HFFc6 (cell line): ENCODE measurements around the gene C1QTNF12. TPM values are rescaled to one million over a fixed set of nuclear protein-coding genes. Genes with fewer than 3 reads are reported as not detected.
A peak's percentile ranks its signal among the peaks of the same experiment; 100 is the strongest.

ENCODE experiments used
- DNase-seq: peaks from one replicate; pipeline ENCODE4 v3.0.0-alpha.2; 2018
- H3K27ac Mint-ChIP-seq: 2 replicates; pipeline ENCODE4 v1.8.0; 2020; ENCODE audit warnings: mild to moderate bottlenecking, mixed read lengths
- H3K27me3 Mint-ChIP-seq: 2 replicates; pipeline ENCODE4 v1.8.0; 2021; ENCODE audit warnings: mild to moderate bottlenecking, moderate library complexity, mixed read lengths; ENCODE audit not compliant: insufficient read depth
- H3K36me3 Mint-ChIP-seq: 2 replicates; pipeline ENCODE4 v1.8.0; 2021; ENCODE audit warnings: low read depth, mixed read lengths
- H3K4me1 Mint-ChIP-seq: 2 replicates; pipeline ENCODE4 v1.8.0; 2020; ENCODE audit warnings: low read depth, mixed read lengths
- H3K4me3 Mint-ChIP-seq: 2 replicates; pipeline ENCODE4 v1.8.0; 2020; ENCODE audit warnings: mild to moderate bottlenecking, moderate library complexity, mixed read lengths
- H3K9me3 Mint-ChIP-seq: 2 replicates; pipeline ENCODE4 v1.8.0; 2020; ENCODE audit warnings: mild to moderate bottlenecking, mixed read lengths
- CTCF ChIP-seq: fragments of 200-600 bp; sonication (generic); IDR thresholded peaks from 2 replicates; pipeline ENCODE4 v1.5.0; 2021; ENCODE audit warnings: antibody characterized with exemption, mild to moderate bottlenecking
- total RNA-seq, 6 experiments: library from RNA; stranded (reverse); fragmentation: NEBNext Ultra II Directional; extraction: Animal tissue kit (Norgen Biotek cat#: 25700); gene quantifications; 2 replicates in 1 of 6; 3 replicates in 5 of 6; pipeline ENCODE4 v1.2.3, GENCODE V29; 2021

Gene C1QTNF12
- total RNA-seq, 6 experiments from 2014 or later: 0.31 to 1.7 (median 1.1) TPM

GRCh38 chr1:1230656-1231399, 15.7 kb downstream of the C1QTNF12 start:
- Mint-ChIP-seq H3K36me3 (peaks cover 30% of the 10 kb centered on the region), H3K4me3 (peak overlapping the region; percentile 93), H3K27me3 (peaks cover 6% of the 10 kb centered on the region; the same call in 1 of the 2 replicates), H3K27ac (peak overlapping the region; percentile 88), H3K9me3 (peaks cover 6% of the 10 kb centered on the region), H3K4me1 (peaks cover 30% of the 10 kb centered on the region)
- peak; percentile 67 for TF ChIP-seq CTCF
- peak; percentile 80 for DNase-seq

DNA sequence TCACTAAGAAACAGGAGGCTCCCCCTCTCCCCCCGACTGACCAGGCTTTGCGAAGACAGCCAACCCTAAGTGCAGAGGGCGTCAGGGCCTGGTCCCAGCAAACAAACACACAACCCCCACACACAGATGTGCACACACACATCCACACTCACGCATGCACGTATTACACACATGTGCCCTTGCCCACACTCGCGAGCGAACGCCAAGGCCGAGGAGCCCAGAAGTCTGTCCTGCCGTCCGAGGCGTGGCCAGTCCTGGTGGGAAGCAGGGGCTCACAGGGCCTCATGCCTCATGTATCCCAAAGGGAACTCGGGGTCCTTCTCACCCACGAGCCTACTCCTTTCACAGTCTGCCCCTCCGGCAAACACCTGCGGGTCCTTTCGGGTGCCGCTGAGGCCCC, 16.8 kb downstream of the C1QTNF12 start:
- Mint-ChIP-seq H3K27me3 (peaks cover 6% of the 10 kb centered on the region; the same call in 1 of the 2 replicates), H3K4me3 (peak overlapping the region; percentile 55; the same call in 1 of the 2 replicates)
- TF ChIP-seq CTCF: no peak

GRCh38 chr1:1228596-1229321, 17.8 kb downstream of the C1QTNF12 start:
- H3K27ac Mint-ChIP-seq: no peak overlapping the region
- peaks cover 5% of the 10 kb centered on the region for H3K9me3 Mint-ChIP-seq
- peaks cover 6% of the 10 kb centered on the region; the same call in 1 of the 2 replicates for H3K27me3 Mint-ChIP-seq
- peaks cover 20% of the 10 kb centered on the region for H3K4me1 Mint-ChIP-seq
- no peak overlapping the region for H3K4me3 Mint-ChIP-seq
- DNase-seq: no peak
- TF ChIP-seq CTCF: no peak
- peaks cover 30% of the 10 kb centered on the region for H3K36me3 Mint-ChIP-seq

More for the DNA sequence above, 16.8 kb downstream of the C1QTNF12 start:
- no peak for DNase-seq
- H3K27ac Mint-ChIP-seq: no peak overlapping the region; the same call in 1 of the 2 replicates
- peaks cover 6% of the 10 kb centered on the region for H3K9me3 Mint-ChIP-seq
- H3K36me3 Mint-ChIP-seq: peaks cover 37% of the 10 kb centered on the region
- H3K4me1 Mint-ChIP-seq: peaks cover 30% of the 10 kb centered on the region

GRCh38 chr1:1228187-1228586, 18.3 kb downstream of the C1QTNF12 start:
- H3K27me3 Mint-ChIP-seq: peaks cover 4% of the 10 kb centered on the region; the same call in 1 of the 2 replicates
- peaks cover 14% of the 10 kb centered on the region for H3K4me1 Mint-ChIP-seq
- H3K9me3 Mint-ChIP-seq: no peaks in the 10 kb centered on the region
- no peak for TF ChIP-seq CTCF
- no peak overlapping the region for H3K4me3 Mint-ChIP-seq
- peaks cover 27% of the 10 kb centered on the region for H3K36me3 Mint-ChIP-seq
- H3K27ac Mint-ChIP-seq: no peak overlapping the region
- no peak for DNase-seq

GRCh38 chr1:1227386-1227785, 19.1 kb downstream of the C1QTNF12 start:
- no peak for DNase-seq
- Mint-ChIP-seq H3K4me3 (no peak overlapping the region), H3K27ac (no peak overlapping the region), H3K36me3 (peaks cover 32% of the 10 kb centered on the region), H3K27me3 (peaks cover 4% of the 10 kb centered on the region; the same call in 1 of the 2 replicates), H3K4me1 (peaks cover 14% of the 10 kb centered on the region), H3K9me3 (no peaks in the 10 kb centered on the region)
- no peak for TF ChIP-seq CTCF
